Measurements from ENCODE around the gene ANGPTL5.
"Not testable (repeated sequence)": the region's sequence is repeated elsewhere in the genome, so short reads cannot be mapped to it uniquely, and the experiment has no call there.

Gene ANGPTL5

GRCh38 chr11:101894505-101894904 is 21.8 kb downstream of the ANGPTL5 start:
- in situ Hi-C loops (cut with HindIII; ENCODE audit: low sequenced_read_pairs), result no loop called here

GRCh38 chr11:101889767-101890166 is 26.6 kb downstream of the ANGPTL5 start:
- in situ Hi-C loops (cut with HindIII; ENCODE audit: low sequenced_read_pairs), result no loop called here

GRCh38 chr11:101885631-101886030 is 30.7 kb downstream of the ANGPTL5 start:
- in situ Hi-C loops (cut with HindIII; ENCODE audit: low sequenced_read_pairs), result no loop called here

GRCh38 chr11:101881586-101881985 is 34.7 kb downstream of the ANGPTL5 start:
- in situ Hi-C loops (cut with HindIII; ENCODE audit: low sequenced_read_pairs), result no loop called here

GRCh38 chr11:101880222-101880621 is 36.1 kb downstream of the ANGPTL5 start:
- in situ Hi-C loops (cut with HindIII; ENCODE audit: low sequenced_read_pairs), result no loop called here

GRCh38 chr11:101872171-101872882 is 44.0 kb downstream of the ANGPTL5 start:
- in situ Hi-C loops (cut with HindIII; ENCODE audit: low sequenced_read_pairs), result no loop called here

GRCh38 chr11:101870510-101870909 is 45.8 kb downstream of the ANGPTL5 start:
- in situ Hi-C loops (cut with HindIII; ENCODE audit: low sequenced_read_pairs), result no loop called here

GRCh38 chr11:101867951-101868350 is 48.4 kb downstream of the ANGPTL5 start:
- in situ Hi-C loops (cut with HindIII; ENCODE audit: low sequenced_read_pairs), result loop anchor here (5.0 kb wide), 1 partner anchor 139 kb away; no protein-coding TSS in a partner anchor

- in situ Hi-C loops (cut with HindIII; ENCODE audit: low sequenced_read_pairs), result loop anchor here (5.0 kb wide), 1 partner anchor 140 kb away; no protein-coding TSS in a partner anchor
These were observed 49.5 kb downstream of the ANGPTL5 start for GRCh38 chr11:101866619-101867491.

- in situ Hi-C loops (cut with HindIII; ENCODE audit: low sequenced_read_pairs), result no loop called here
These were observed 52.2 kb downstream of the ANGPTL5 start for GRCh38 chr11:101864098-101864497.

- in situ Hi-C loops (cut with HindIII; ENCODE audit: low sequenced_read_pairs), result no loop called here
These were observed 53.0 kb downstream of the ANGPTL5 start for GRCh38 chr11:101863361-101863760.

- in situ Hi-C loops (cut with HindIII; ENCODE audit: low sequenced_read_pairs), result no loop called here
These were observed 53.7 kb downstream of the ANGPTL5 start for GRCh38 chr11:101862391-101863233.

GRCh38 chr11:101860696-101861427 is 55.5 kb downstream of the ANGPTL5 start:
- in situ Hi-C loops (cut with HindIII; ENCODE audit: low sequenced_read_pairs), result no loop called here

- in situ Hi-C loops (cut with HindIII; ENCODE audit: low sequenced_read_pairs), result not testable (repeated sequence)
These were observed 64.1 kb downstream of the ANGPTL5 start for GRCh38 chr11:101852260-101852659.

GRCh38 chr11:101848262-101848661 is 68.1 kb downstream of the ANGPTL5 start:
- in situ Hi-C loops (cut with HindIII; ENCODE audit: low sequenced_read_pairs), result no loop called here

GRCh38 chr11:101844608-101845007 is 71.7 kb downstream of the ANGPTL5 start:
- in situ Hi-C loops (cut with HindIII; ENCODE audit: low sequenced_read_pairs), result no loop called here

- in situ Hi-C loops (cut with HindIII; ENCODE audit: low sequenced_read_pairs), result no loop called here
These were observed 75.6 kb downstream of the ANGPTL5 start for GRCh38 chr11:101840704-101841103.

Data from endothelial cell of hepatic sinusoid (primary cell).